Measurements from ENCODE around the gene PTTG1IP.

- TF ChIP-seq POLR2AphosphoS5 (IDR thresholded peaks at IDR 0.05; ENCODE audit: low read depth, low read length) (no peak), TAF1 (IDR thresholded peaks at IDR 0.05; ENCODE audit: low read depth, low read length) (no peak), POLR2A (IDR thresholded peaks at IDR 0.05; ENCODE audit: low read depth, low read length) (no peak), POU2F2 (IDR thresholded peaks at IDR 0.05; ENCODE audit: low read depth, low read length) (no peak), SPI1 (IDR thresholded peaks at IDR 0.05; ENCODE audit: low read depth, low read length) (no peak)
These were observed 14.5 kb upstream of the PTTG1IP start for GRCh38 chr21:44887807-44888580.

Measured in GM12891 (cell line).